ENCODE results near the gene BORCS6. TPM values are rescaled to one million over a fixed set of nuclear protein-coding genes. Genes with fewer than 3 reads are reported as not detected.

BORCS6 gene
- total and polyA plus RNA-seq, 9 of the 15 experiments (the other 6 are each of a cell fraction or from before 2014, with no cell fraction given), result 0.01 to 7.4 (median 2.3) TPM

DNA sequence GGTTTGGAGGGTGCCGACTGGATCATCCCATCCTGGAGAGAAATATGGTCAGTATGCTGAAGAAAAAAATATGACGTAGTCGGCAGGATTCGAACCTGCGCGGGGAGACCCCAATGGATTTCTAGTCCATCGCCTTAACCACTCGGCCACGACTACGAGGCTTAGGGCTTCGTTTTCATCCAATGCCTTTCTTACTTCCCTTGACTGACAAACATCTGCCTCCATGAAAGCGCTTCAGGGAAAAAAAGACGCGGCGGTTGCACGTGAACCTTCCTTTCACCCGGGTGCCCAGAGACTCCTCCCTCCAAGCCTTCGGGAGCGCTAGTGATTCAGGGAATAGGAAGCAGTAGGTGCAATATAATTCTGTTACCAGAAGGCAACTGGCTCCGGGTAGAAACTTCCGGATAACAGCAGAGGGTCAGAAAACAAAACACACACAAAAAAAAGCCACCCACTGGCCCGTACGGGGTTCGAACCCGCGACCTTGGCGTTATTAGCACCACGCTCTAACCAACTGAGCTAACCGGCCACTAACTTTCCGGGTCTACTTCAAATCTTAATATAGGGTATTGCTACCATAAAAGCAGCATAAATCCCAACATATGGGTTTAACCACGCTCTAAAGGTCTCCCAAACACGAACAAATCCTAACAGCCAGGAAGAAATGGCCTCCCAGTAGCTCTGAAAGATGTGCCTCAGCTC, 36.7 kb upstream of the BORCS6 start (continued):
- TF ChIP-seq CREBBP (IDR thresholded peaks at IDR 0.05; ENCODE audit: low read depth, low read length) (no peak), NCOR1 (IDR thresholded peaks at IDR 0.05) (no peak), CEBPG (CRISPR knock-in tag; IDR thresholded peaks at IDR 0.05) (no peak; the same call in 1 of the 2 replicates), CEBPG (tag; conservative IDR thresholded peaks at IDR 0.05 in 1 of 2, IDR thresholded peaks at IDR 0.05 in 1 of 2) (peak; percentile 50 to 59; a peak in 2 of 4 replicates), KDM5B (IDR thresholded peaks at IDR 0.05; ENCODE audit: insufficient replicate concordance, low read depth, low read length) (peak; percentile 85), KDM4B (IDR thresholded peaks at IDR 0.05; ENCODE audit: borderline replicate concordance in 2 of 2, low read depth in 1 of 2) (no peak), LEF1 (IDR thresholded peaks at IDR 0.05) (no peak; the same call in 1 of the 2 replicates), CBFA2T2 (conservative IDR thresholded peaks at IDR 0.05) (no peak), ZNF347 (CRISPR knock-in tag; IDR thresholded peaks at IDR 0.05; ENCODE audit: low read depth) (no peak), ZNF507 (tag; conservative IDR thresholded peaks at IDR 0.05) (no peak), XRCC5 (IDR thresholded peaks at IDR 0.05; ENCODE audit: low read depth, low read length) (no peak), PHB2 (IDR thresholded peaks at IDR 0.05; ENCODE audit: low read depth) (no peak), HEY1 (CRISPR knock-in tag; IDR thresholded peaks at IDR 0.05; ENCODE audit: borderline replicate concordance) (peak; percentile 61; the same call in 1 of the 2 replicates), POLR2A (conservative IDR thresholded peaks at IDR 0.05) (peak; percentile 93), NCOA4 (IDR thresholded peaks at IDR 0.05; ENCODE audit: partially characterized antibody) (no peak), ETV5 (CRISPR knock-in tag; IDR thresholded peaks at IDR 0.05; ENCODE audit: low read depth) (no peak), ZEB2 (IDR thresholded peaks at IDR 0.05) (no peak), CCAR2 (IDR thresholded peaks at IDR 0.05; ENCODE audit: low read depth, low read length) (no peak), KLF6 (CRISPR knock-in tag; IDR thresholded peaks at IDR 0.05; ENCODE audit: borderline replicate concordance) (no peak), TAF1 (IDR thresholded peaks at IDR 0.05; ENCODE audit: control insufficient read depth, extremely low read depth, insufficient read depth, low read length, severe bottlenecking) (no peak), BCL6 (CRISPR knock-in tag; IDR thresholded peaks at IDR 0.05) (no peak), EP400 (IDR thresholded peaks at IDR 0.05) (peak; percentile 65), MTF1 (CRISPR knock-in tag; IDR thresholded peaks at IDR 0.05; ENCODE audit: borderline replicate concordance) (no peak), MAZ (CRISPR knock-in tag; conservative IDR thresholded peaks at IDR 0.05 in 1 of 2, IDR thresholded peaks at IDR 0.05 in 1 of 2) (no peak; a peak in 1 of 4 replicates)
- TF ChIP-seq, protein P1, sequence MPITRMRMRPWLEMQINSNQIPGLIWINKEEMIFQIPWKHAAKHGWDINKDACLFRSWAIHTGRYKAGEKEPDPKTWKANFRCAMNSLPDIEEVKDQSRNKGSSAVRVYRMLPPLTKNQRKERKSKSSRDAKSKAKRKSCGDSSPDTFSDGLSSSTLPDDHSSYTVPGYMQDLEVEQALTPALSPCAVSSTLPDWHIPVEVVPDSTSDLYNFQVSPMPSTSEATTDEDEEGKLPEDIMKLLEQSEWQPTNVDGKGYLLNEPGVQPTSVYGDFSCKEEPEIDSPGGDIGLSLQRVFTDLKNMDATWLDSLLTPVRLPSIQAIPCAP (CRISPR knock-in tag; IDR thresholded peaks at IDR 0.05; ENCODE audit: borderline replicate concordance), result no peak
- TF ChIP-seq, protein P2, sequence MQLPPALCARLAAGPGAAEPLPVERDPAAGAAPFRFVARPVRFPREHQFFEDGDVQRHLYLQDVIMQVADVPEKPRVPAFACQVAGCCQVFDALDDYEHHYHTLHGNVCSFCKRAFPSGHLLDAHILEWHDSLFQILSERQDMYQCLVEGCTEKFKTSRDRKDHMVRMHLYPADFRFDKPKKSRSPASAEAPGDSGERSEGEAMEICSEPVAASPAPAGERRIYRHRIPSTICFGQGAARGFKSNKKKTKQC (CRISPR knock-in tag; IDR thresholded peaks at IDR 0.05), result 0 out of 2 replicates have a peak, but pooled peaks have one; percentile 77
- TF ChIP-seq, protein P3, sequence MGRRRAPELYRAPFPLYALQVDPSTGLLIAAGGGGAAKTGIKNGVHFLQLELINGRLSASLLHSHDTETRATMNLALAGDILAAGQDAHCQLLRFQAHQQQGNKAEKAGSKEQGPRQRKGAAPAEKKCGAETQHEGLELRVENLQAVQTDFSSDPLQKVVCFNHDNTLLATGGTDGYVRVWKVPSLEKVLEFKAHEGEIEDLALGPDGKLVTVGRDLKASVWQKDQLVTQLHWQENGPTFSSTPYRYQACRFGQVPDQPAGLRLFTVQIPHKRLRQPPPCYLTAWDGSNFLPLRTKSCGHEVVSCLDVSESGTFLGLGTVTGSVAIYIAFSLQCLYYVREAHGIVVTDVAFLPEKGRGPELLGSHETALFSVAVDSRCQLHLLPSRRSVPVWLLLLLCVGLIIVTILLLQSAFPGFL (CRISPR knock-in tag; IDR thresholded peaks at IDR 0.05), result no peak
